OCI-LY1 (cell line): ENCODE data around the gene PAFAH2.
A peak's percentile ranks its signal among the peaks of the same experiment; 100 is the strongest.

Experiments used
- H2AFZ ChIP-seq: fragments of 200-600 bp; sonication (generic), shearing (Covaris generic); 2 replicates; pipeline ENCODE4 v1.6.0; 2014; ENCODE audit warnings: antibody characterized with exemption, mild to moderate bottlenecking, low read length
- H3F3A ChIP-seq: fragments of 200-600 bp; sonication (generic), shearing (Covaris generic); 2 replicates; pipeline ENCODE4 v1.6.0; 2014; ENCODE audit warnings: mild to moderate bottlenecking, antibody characterized with exemption, low read length, moderate library complexity; ENCODE audit not compliant: insufficient read depth
- H3K27ac ChIP-seq: fragments of 200-600 bp; sonication (generic); 2 replicates; pipeline ENCODE4 v1.5.1; 2014; ENCODE audit warnings: low read length, mixed run types, mild to moderate bottlenecking, low read depth; ENCODE audit not compliant: poor library complexity, severe bottlenecking
- H3K27me3 ChIP-seq: fragments of 200-600 bp; sonication (generic); 2 replicates; pipeline ENCODE4 v1.6.0; 2014; ENCODE audit warnings: antibody characterized with exemption, mild to moderate bottlenecking, low read length, moderate library complexity; ENCODE audit not compliant: insufficient read depth
- H3K36me3 ChIP-seq: fragments of 200-600 bp; sonication (generic); 2 replicates; pipeline ENCODE4 v1.6.1; 2014; ENCODE audit warnings: mild to moderate bottlenecking, antibody characterized with exemption, low read length, moderate library complexity, mixed read lengths; ENCODE audit not compliant: insufficient read depth
- H3K4me1 ChIP-seq: fragments of 200-600 bp; sonication (generic); 2 replicates; pipeline ENCODE4 v1.5.1; 2014; ENCODE audit warnings: mild to moderate bottlenecking, low read length, moderate library complexity; ENCODE audit not compliant: insufficient read depth, severe bottlenecking
- H3K4me2 ChIP-seq: fragments of 200-600 bp; sonication (generic), shearing (Covaris generic); 2 replicates; pipeline ENCODE4 v1.6.1; 2014; ENCODE audit warnings: low read length
- H3K4me3 ChIP-seq: fragments of 200-600 bp; sonication (generic); 2 replicates; pipeline ENCODE4 v1.5.1; 2014; ENCODE audit warnings: low read length, low read depth, mild to moderate bottlenecking, mixed read lengths; ENCODE audit not compliant: poor library complexity, severe bottlenecking
- H3K79me2 ChIP-seq: fragments of 200-600 bp; shearing (Covaris generic); 2 replicates; pipeline ENCODE4 v1.6.1; 2016; ENCODE audit warnings: mixed run types, low read length, mixed read lengths; ENCODE audit not compliant: insufficient read depth
- H3K9ac ChIP-seq: fragments of 200-600 bp; sonication (generic), shearing (Covaris generic); 2 replicates; pipeline ENCODE4 v1.6.1; 2014; ENCODE audit warnings: mild to moderate bottlenecking, low read length, mixed read lengths
- H3K9me2 ChIP-seq: fragments of 200-600 bp; sonication (generic), shearing (Covaris generic); 2 replicates; pipeline ENCODE4 v1.6.1; 2014; ENCODE audit warnings: low read depth, mild to moderate bottlenecking, low read length, mixed read lengths
- H3K9me3 ChIP-seq: fragments of 200-600 bp; shearing (Covaris generic); 2 replicates; pipeline ENCODE4 v1.6.1; 2014; ENCODE audit warnings: low read length, mixed read lengths
- H4K20me1 ChIP-seq: fragments of 200-600 bp; sonication (generic), shearing (Covaris generic); 2 replicates; pipeline ENCODE4 v1.6.0; 2016; ENCODE audit warnings: mild to moderate bottlenecking, low read length; ENCODE audit not compliant: insufficient read depth
- EZH2 ChIP-seq: fragments of 200-600 bp; sonication (generic), shearing (Covaris generic); IDR thresholded peaks from 2 replicates; pipeline ENCODE4 v1.8.0; 2017; ENCODE audit warnings: borderline replicate concordance, mixed run types, mild to moderate bottlenecking, antibody characterized with exemption, low read length, moderate library complexity, mixed read lengths
- TF ChIP-seq, protein P1 (sequence below): fragments of 200-600 bp; sonication (generic), shearing (Covaris generic); IDR thresholded peaks from 2 replicates; pipeline ENCODE4 v1.5.1; 2017; ENCODE audit warnings: mild to moderate bottlenecking, antibody characterized with exemption, low read length, moderate library complexity, mixed read lengths

PAFAH2 gene

DNA sequence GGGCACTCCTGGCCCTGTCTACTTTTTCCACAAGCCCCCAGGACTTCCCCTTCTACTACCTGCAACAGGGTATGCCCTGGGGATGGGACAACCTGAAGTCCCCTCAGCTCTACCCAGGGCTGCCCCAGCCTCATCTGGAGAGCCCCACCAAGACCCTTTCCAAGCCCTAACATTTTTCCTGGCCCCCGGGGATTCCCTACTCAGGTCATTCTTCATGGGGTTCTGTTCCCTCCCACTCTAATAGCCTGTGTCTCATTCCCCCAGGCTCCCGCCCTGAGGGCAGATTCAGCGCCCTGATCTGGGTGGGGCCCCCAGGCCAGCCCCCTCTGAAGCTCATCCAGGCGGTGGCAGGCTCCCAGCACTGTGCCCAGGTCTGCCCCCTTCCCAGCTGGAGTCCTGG is 33.3 kb upstream of the PAFAH2 start:
- Histone ChIP-seq H3K9ac (no peak overlapping the region), H2AFZ (no peak overlapping the region), H3K4me1 (peaks cover 6% of the 10 kb centered on the region), H4K20me1 (no peaks in the 10 kb centered on the region), H3K4me2 (no peak overlapping the region), H3K4me3 (no peak overlapping the region), H3K27ac (no peak overlapping the region), H3K79me2 (no peaks in the 10 kb centered on the region), H3K9me3 (no peaks in the 10 kb centered on the region), H3K9me2 (no peaks in the 10 kb centered on the region), H3F3A (no peaks in the 10 kb centered on the region), H3K27me3 (no peaks in the 10 kb centered on the region), H3K36me3 (no peaks in the 10 kb centered on the region)
- TF ChIP-seq EZH2 = no peak
- TF ChIP-seq, protein P1, sequence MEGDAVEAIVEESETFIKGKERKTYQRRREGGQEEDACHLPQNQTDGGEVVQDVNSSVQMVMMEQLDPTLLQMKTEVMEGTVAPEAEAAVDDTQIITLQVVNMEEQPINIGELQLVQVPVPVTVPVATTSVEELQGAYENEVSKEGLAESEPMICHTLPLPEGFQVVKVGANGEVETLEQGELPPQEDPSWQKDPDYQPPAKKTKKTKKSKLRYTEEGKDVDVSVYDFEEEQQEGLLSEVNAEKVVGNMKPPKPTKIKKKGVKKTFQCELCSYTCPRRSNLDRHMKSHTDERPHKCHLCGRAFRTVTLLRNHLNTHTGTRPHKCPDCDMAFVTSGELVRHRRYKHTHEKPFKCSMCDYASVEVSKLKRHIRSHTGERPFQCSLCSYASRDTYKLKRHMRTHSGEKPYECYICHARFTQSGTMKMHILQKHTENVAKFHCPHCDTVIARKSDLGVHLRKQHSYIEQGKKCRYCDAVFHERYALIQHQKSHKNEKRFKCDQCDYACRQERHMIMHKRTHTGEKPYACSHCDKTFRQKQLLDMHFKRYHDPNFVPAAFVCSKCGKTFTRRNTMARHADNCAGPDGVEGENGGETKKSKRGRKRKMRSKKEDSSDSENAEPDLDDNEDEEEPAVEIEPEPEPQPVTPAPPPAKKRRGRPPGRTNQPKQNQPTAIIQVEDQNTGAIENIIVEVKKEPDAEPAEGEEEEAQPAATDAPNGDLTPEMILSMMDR = no peak

DNA sequence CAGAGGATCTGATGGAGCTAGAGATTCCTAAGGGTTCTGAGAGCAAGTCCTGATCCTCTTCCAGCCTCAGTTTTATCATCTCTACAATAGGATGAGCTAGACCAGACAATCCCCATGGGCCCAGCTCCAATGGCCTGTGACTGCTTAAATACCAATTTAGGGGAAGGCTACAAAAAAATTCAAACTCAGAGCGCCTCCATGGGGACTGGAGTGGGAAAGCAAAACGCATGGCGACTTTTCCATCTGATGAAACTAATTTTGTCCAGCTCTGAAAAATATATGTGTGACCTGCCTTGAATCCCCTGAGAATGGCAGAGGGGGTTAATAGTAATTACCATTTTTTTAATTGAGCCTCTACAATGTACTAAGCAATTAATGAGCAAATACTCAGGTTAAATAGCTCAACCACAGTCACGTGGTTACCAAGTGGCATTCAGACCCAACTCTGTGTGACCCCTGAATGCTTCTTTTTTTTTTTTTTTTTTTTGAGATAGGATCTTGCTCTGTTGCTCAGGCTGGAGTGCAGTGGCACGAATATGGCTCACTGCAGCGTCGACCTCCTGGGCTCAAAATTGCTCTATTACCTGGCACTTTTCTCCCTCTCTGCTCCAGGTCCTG is 32.1 kb upstream of the PAFAH2 start:
- H3K9me3 ChIP-seq = no peaks in the 10 kb centered on the region
- no peak overlapping the region for H3K9ac ChIP-seq
- no peak overlapping the region for H2AFZ ChIP-seq
- no peaks in the 10 kb centered on the region for H3K36me3 ChIP-seq
- H3K27me3 ChIP-seq = no peaks in the 10 kb centered on the region
- no peaks in the 10 kb centered on the region for H3K9me2 ChIP-seq
- H3K79me2 ChIP-seq = no peaks in the 10 kb centered on the region
- H3K4me1 ChIP-seq = peaks cover 4% of the 10 kb centered on the region
- H3K4me3 ChIP-seq = no peak overlapping the region
- H4K20me1 ChIP-seq = no peaks in the 10 kb centered on the region
- no peaks in the 10 kb centered on the region for H3F3A ChIP-seq
- TF ChIP-seq, protein P1 = peak; percentile 25; the same call in 1 of the 2 replicates
- no peak for TF ChIP-seq EZH2
- H3K4me2 ChIP-seq = no peak overlapping the region
- H3K27ac ChIP-seq = no peak overlapping the region

DNA sequence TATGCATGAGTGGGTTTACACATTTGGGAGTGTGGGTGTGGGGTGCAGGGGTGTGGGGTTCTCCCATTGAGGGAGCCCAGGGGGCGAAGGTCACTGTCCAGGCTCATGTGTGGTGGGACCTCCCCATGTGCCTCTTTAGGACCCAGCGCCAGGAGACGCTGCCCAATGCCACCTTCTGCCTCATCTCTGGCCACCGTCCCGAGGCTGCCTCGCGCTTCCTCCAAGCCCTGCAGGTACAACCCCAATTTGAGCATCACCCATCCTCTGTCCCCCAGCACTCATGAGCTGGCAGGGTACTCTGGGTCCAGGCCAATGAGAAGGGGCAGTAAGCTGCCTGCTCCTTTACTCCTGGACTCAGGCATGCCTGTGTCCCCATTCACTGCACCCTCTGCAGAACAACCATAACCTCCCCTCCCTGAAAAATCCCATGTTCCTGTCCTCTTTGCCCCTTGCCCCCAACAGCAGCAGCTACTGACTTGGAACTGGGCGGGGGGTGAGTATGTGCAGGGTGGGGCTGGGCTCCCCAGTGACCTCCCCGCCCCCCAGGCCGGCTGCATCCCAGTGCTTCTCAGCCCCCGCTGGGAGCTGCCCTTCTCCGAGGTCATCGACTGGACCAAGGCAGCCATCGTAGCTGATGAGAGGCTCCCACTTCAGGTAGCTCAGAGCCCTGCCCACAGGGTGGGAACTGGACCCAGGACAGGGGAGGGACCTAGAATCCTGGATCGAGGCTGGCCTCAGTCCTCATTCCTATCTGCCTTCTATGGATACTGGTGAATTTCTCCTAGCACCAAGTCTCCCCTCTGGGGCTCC is 31.4 kb upstream of the PAFAH2 start:
- H3K36me3 ChIP-seq = no peaks in the 10 kb centered on the region
- H3K4me2 ChIP-seq = no peak overlapping the region
- H3K27ac ChIP-seq = no peak overlapping the region
- no peaks in the 10 kb centered on the region for H3K9me2 ChIP-seq
- no peak overlapping the region for H2AFZ ChIP-seq
- H3K9me3 ChIP-seq = no peaks in the 10 kb centered on the region
- no peaks in the 10 kb centered on the region for H3K27me3 ChIP-seq
- H3K9ac ChIP-seq = no peak overlapping the region
- no peaks in the 10 kb centered on the region for H3K79me2 ChIP-seq
- TF ChIP-seq EZH2 = no peak
- TF ChIP-seq, protein P1 = no peak
- no peaks in the 10 kb centered on the region for H4K20me1 ChIP-seq
- H3K4me1 ChIP-seq = no peaks in the 10 kb centered on the region
- H3K4me3 ChIP-seq = no peak overlapping the region
- H3F3A ChIP-seq = no peaks in the 10 kb centered on the region
